Ectodermal cell (in vitro differentiated cells): ENCODE data around the gene TTN.
"Not testable (repeated sequence)": the region's sequence is repeated elsewhere in the genome, so short reads cannot be mapped to it uniquely, and the experiment has no call there.

Experiments used
- H3K27ac ChIP-seq: 2 replicates; pipeline ENCODE4 v1.7.0; 2013; ENCODE audit warnings: mild to moderate bottlenecking, low read depth, low read length; ENCODE audit not compliant: insufficient read depth, poor library complexity, severe bottlenecking
- H3K27me3 ChIP-seq: 2 replicates; pipeline ENCODE4 v1.7.0; 2013; ENCODE audit warnings: mild to moderate bottlenecking, low read length; ENCODE audit not compliant: insufficient read depth, control insufficient read depth, poor library complexity, severe bottlenecking
- H3K36me3 ChIP-seq: one replicate; pipeline ENCODE4 v1.7.0; 2013; ENCODE audit warnings: low read length; ENCODE audit not compliant: control insufficient read depth, insufficient read depth
- H3K4me1 ChIP-seq: one replicate; pipeline ENCODE4 v1.7.0; 2013; ENCODE audit warnings: low read length; ENCODE audit not compliant: control insufficient read depth, insufficient read depth
- H3K4me3 ChIP-seq: 2 replicates; pipeline ENCODE4 v1.7.0; 2013; ENCODE audit warnings: low read depth, low read length, control low read depth; ENCODE audit not compliant: insufficient read depth
- H3K9me3 ChIP-seq: 2 replicates; pipeline ENCODE4 v1.7.0; 2013; ENCODE audit warnings: mild to moderate bottlenecking, low read length, moderate library complexity; ENCODE audit not compliant: control insufficient read depth
- WGBS, 2 experiments: methylation state at CpG; one replicate each; pipeline ENCODE4 v1.1.7; 2013; ENCODE audit warnings: missing lambda C conversion rate in 2 of 2; 5-methylcytosine and 5-hydroxymethylcytosine counted together

TTN gene

GRCh38 chr2:178530131-178530530, 277.1 kb downstream of the TTN start:
- H3K36me3 ChIP-seq: no peaks in the 10 kb centered on the region
- H3K27me3 ChIP-seq: no peaks in the 10 kb centered on the region
- H3K9me3 ChIP-seq: no peaks in the 10 kb centered on the region
- H3K4me3 ChIP-seq: no peak overlapping the region
- 89 to 94% methylated on average over 2 of the region's 2 CpGs for WGBS, 2 experiments
- H3K4me1 ChIP-seq: no peaks in the 10 kb centered on the region
- no peak overlapping the region for H3K27ac ChIP-seq

- Histone ChIP-seq H3K27me3 (no peaks in the 10 kb centered on the region), H3K4me3 (no peak overlapping the region), H3K9me3 (no peaks in the 10 kb centered on the region), H3K4me1 (no peaks in the 10 kb centered on the region), H3K27ac (no peak overlapping the region), H3K36me3 (no peaks in the 10 kb centered on the region)
- WGBS, 2 experiments: 100% methylated on average over 1 to 2 of the region's 2 CpGs
Observed at GRCh38 chr2:178529194-178529593, 278.0 kb downstream of the TTN start.

DNA sequence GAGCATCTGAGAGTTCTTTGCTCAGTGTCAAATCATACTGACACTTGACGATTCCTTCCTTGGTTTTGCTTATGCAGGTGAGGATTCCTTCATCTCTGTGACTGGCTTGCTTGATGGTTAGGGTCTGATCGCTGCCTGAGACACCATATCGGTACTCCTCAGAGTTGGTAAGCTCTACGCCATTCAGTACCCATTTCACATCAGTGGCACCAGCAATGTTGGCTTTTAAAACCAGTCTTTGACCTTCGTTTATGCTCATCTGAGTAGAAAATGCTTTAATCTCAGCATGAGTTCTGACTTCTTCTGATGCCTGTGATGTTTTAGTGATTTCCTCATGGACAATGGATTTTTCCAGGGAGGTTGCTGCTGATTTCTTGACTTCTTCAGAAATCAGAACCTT, 278.6 kb downstream of the TTN start:
- H3K4me1 ChIP-seq: no peaks in the 10 kb centered on the region
- H3K36me3 ChIP-seq: no peaks in the 10 kb centered on the region
- no peaks in the 10 kb centered on the region for H3K27me3 ChIP-seq
- no peak overlapping the region for H3K4me3 ChIP-seq
- H3K9me3 ChIP-seq: no peaks in the 10 kb centered on the region
- 92 to 99% methylated on average over 5 of the region's 5 CpGs for WGBS, 2 experiments
- no peak overlapping the region for H3K27ac ChIP-seq

DNA sequence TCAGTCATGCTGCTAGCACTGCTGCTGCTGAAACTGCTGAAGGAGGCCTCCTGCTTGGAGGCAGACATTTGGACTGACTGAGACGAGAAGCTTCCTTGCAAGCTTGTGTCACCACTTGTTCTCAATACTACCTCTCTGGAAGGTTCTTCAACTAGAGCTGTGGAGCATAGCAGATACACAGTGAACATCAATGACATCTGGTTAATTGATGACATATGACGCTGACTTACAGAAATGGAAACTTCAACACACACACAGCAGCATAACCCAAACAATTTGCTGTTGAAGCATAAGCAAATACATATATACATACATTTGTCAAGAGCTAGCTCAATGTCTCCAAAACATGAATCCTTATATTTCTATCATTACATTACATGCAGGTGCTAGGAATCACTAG, 279.6 kb downstream of the TTN start:
- no peak overlapping the region for H3K4me3 ChIP-seq
- H3K27me3 ChIP-seq: no peaks in the 10 kb centered on the region
- WGBS, 2 experiments: 93 to 100% methylated on average over 2 of the region's 2 CpGs
- H3K27ac ChIP-seq: no peak overlapping the region
- no peaks in the 10 kb centered on the region for H3K9me3 ChIP-seq
- no peaks in the 10 kb centered on the region for H3K36me3 ChIP-seq
- no peaks in the 10 kb centered on the region for H3K4me1 ChIP-seq

DNA sequence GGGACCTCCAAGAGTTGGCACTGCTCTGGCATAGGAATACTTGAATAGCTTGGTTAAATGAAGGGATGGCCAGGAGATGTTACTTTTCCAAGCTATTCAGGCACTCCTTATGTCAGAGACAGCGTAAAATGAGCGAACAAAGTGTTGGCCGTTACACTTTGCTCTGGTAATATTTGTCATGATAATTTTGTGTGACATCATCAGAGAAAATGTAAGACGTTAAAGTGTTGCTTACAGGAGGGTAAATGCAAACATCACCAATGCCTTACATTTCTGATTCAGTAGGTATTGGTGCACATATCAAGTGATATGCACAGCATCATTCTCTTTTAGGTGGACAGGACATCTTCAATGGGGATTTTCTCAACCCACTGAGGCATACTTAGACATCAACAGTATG, 281.0 kb downstream of the TTN start:
- H3K4me3 ChIP-seq: no peak overlapping the region
- H3K27me3 ChIP-seq: no peaks in the 10 kb centered on the region
- H3K36me3 ChIP-seq: no peaks in the 10 kb centered on the region
- no peaks in the 10 kb centered on the region for H3K4me1 ChIP-seq
- 90 to 94% methylated on average over 4 of the region's 4 CpGs for WGBS, 2 experiments
- no peaks in the 10 kb centered on the region for H3K9me3 ChIP-seq
- H3K27ac ChIP-seq: no peak overlapping the region

- H3K4me3 ChIP-seq, H3K27me3 ChIP-seq: not testable (repeated sequence)
Observed at GRCh38 chr2:178525460-178525859, 281.8 kb downstream of the TTN start.

GRCh38 chr2:178525010-178525409, 282.2 kb downstream of the TTN start:
- not testable (repeated sequence) for H3K36me3 ChIP-seq, H3K4me1 ChIP-seq, H3K27me3 ChIP-seq, H3K4me3 ChIP-seq, H3K27ac ChIP-seq, H3K9me3 ChIP-seq
- 80 to 94% methylated on average over 1 to 2 of the region's 5 CpGs for WGBS, 2 experiments

More at GRCh38 chr2:178525460-178525859, 281.8 kb downstream of the TTN start:
- not testable (repeated sequence) for H3K4me1 ChIP-seq, H3K36me3 ChIP-seq, H3K27ac ChIP-seq, H3K9me3 ChIP-seq
- no CpG with 5 or more reads among the region's 1 CpG for WGBS, 2 experiments

DNA sequence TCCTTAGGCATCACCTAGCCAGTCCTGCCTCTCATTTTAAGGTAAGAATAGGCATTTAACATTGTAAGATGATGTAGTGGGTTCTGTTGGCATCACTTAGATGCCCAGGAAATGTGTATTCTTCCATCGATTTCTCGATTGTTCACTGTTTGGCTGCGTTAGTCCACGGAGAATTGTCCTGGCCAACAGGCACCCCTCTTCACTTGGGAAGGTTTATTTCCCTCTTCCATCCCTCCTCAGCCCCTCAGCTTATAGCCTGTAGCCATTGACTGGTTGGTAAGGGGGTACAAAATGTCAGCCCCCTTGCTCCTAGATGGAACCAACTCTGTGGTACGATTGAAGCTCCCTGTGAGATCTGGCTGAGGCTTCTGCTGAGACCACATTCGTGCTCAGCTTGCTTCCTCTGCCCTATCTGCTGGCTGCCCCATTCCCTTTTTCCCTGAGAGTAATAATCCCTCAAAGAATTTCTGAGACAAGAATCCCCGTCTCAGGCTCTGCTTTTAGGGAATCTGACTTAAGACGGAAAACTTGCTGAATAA, 283.6 kb downstream of the TTN start:
- WGBS, 2 experiments: 61 to 65% methylated on average over 8 of the region's 8 CpGs
- H3K4me1 ChIP-seq: no peaks in the 10 kb centered on the region
- no peaks in the 10 kb centered on the region for H3K36me3 ChIP-seq
- H3K27me3 ChIP-seq: no peaks in the 10 kb centered on the region
- H3K4me3 ChIP-seq: peak overlapping the region; percentile 69
- peak overlapping the region; percentile 45 for H3K27ac ChIP-seq
- H3K9me3 ChIP-seq: no peaks in the 10 kb centered on the region

DNA sequence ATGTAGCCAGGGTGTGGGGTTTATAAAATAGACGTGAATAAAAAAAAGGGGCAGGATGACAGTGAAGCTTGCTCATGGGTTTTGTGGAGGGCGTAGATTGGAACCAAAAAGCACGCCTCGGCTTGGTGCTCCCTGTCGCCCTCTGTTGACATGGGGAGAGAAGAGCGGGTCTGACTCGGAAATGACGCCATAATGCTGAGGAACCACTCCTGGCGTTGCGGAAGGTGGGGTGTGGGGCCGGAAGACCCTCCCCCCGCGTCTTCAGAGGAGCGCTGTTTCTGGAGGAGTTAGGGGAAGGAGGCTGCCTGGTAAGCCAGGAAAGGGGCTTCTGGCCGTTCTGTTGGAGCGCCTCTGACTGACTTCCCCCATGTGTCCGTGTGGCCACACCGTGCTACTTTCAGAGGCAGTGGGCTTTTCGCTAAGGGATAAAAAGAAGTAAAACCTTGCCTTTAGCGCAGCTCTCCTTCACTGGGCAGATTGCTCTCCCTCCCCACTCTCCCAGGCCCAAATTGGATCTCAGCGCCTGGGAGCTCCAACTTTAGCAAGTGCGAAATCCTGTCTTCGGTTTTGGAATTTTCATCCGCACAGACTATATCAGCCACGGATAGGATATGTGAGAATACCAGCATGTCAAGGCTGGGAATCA, 284.1 kb downstream of the TTN start:
- 49% methylated on average over 25 of the region's 25 CpGs for WGBS, 2 experiments
- H3K27ac ChIP-seq: peak overlapping the region; percentile 45
- no peaks in the 10 kb centered on the region for H3K27me3 ChIP-seq
- H3K36me3 ChIP-seq: no peaks in the 10 kb centered on the region
- peak overlapping the region; percentile 69 for H3K4me3 ChIP-seq
- no peaks in the 10 kb centered on the region for H3K4me1 ChIP-seq
- H3K9me3 ChIP-seq: no peaks in the 10 kb centered on the region

- no peak overlapping the region for H3K27ac ChIP-seq
- H3K4me1 ChIP-seq: no peaks in the 10 kb centered on the region
- H3K4me3 ChIP-seq: no peak overlapping the region
- no peaks in the 10 kb centered on the region for H3K36me3 ChIP-seq
- no peaks in the 10 kb centered on the region for H3K27me3 ChIP-seq
- no peaks in the 10 kb centered on the region for H3K9me3 ChIP-seq
- WGBS, 2 experiments: 93 to 94% methylated on average over 11 of the region's 11 CpGs
Observed at GRCh38 chr2:178521304-178522150, 285.7 kb downstream of the TTN start.
